Body of pancreas (tissue), 4 donors: ENCODE measurements around the gene ZNF787.

Experiments used
- POLR2A ChIP-seq, 3 donors: fragments of 450-650 bp; IDR thresholded peaks; one replicate each; pipeline ENCODE4 v1.6.1; 2016; ENCODE audit warnings: antibody characterized with exemption in 3 of 3, mild to moderate bottlenecking in 2 of 3
- TF ChIP-seq, protein P1 (sequence below), 7 experiments: fragments of 450-650 bp in 4 of 7; fragments of 200-600 bp in 3 of 7; sonication (generic) in 3 of 7; IDR thresholded peaks; one replicate each; pipeline ENCODE4 v1.5.1; 2016 to 2019; ENCODE audit warnings: antibody characterized with exemption in 7 of 7

GRCh38 chr19:56092685-56093631 lies 28.1 kb downstream of the ZNF787 start:
- TF ChIP-seq, protein P1, sequence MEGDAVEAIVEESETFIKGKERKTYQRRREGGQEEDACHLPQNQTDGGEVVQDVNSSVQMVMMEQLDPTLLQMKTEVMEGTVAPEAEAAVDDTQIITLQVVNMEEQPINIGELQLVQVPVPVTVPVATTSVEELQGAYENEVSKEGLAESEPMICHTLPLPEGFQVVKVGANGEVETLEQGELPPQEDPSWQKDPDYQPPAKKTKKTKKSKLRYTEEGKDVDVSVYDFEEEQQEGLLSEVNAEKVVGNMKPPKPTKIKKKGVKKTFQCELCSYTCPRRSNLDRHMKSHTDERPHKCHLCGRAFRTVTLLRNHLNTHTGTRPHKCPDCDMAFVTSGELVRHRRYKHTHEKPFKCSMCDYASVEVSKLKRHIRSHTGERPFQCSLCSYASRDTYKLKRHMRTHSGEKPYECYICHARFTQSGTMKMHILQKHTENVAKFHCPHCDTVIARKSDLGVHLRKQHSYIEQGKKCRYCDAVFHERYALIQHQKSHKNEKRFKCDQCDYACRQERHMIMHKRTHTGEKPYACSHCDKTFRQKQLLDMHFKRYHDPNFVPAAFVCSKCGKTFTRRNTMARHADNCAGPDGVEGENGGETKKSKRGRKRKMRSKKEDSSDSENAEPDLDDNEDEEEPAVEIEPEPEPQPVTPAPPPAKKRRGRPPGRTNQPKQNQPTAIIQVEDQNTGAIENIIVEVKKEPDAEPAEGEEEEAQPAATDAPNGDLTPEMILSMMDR (IDR thresholded peaks at IDR 0.05) = no peak
- TF ChIP-seq POLR2A (IDR thresholded peaks at IDR 0.05) = no peak
